ENCODE measurements around the gene GPRASP2.

- TF ChIP-seq, protein P1, sequence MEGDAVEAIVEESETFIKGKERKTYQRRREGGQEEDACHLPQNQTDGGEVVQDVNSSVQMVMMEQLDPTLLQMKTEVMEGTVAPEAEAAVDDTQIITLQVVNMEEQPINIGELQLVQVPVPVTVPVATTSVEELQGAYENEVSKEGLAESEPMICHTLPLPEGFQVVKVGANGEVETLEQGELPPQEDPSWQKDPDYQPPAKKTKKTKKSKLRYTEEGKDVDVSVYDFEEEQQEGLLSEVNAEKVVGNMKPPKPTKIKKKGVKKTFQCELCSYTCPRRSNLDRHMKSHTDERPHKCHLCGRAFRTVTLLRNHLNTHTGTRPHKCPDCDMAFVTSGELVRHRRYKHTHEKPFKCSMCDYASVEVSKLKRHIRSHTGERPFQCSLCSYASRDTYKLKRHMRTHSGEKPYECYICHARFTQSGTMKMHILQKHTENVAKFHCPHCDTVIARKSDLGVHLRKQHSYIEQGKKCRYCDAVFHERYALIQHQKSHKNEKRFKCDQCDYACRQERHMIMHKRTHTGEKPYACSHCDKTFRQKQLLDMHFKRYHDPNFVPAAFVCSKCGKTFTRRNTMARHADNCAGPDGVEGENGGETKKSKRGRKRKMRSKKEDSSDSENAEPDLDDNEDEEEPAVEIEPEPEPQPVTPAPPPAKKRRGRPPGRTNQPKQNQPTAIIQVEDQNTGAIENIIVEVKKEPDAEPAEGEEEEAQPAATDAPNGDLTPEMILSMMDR (IDR thresholded peaks at IDR 0.05), result no peak
- TF ChIP-seq POLR2A (IDR thresholded peaks at IDR 0.05), result no peak
These were observed 14.8 kb upstream of the GPRASP2 start for GRCh38 chrX:102697494-102697893.

Data from vagina (tissue), 2 donors.